ENCODE measurements around the gene KLC1.

The KLC1 gene

DNA sequence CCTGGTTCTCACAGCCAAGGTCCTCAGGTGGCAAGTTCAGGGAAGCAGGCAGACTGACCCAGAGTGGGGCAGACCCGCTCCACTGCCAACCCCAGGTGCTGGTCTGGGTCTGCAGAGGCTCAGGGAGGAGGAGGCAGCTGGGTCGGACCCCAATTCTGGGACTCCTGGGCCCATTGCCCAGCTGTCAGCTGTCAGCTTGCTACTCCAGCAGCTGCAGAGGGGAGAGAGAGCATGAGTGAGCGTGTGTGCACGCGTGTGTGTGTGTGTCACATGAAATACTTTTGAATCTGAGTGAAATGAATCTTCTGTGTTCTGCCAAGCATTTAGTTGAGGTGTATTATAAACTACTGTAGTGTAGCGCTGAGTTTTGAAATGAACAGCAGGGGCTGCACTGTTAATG lies 55.5 kb downstream of the KLC1 start:
- TF ChIP-seq TCF12 (IDR thresholded peaks at IDR 0.05; ENCODE audit: low read depth), result no peak
- no peak for TF ChIP-seq CEBPB (IDR thresholded peaks at IDR 0.05)
- TF ChIP-seq FOXM1 (IDR thresholded peaks at IDR 0.05; ENCODE audit: borderline replicate concordance, low read depth), result no peak
- TF ChIP-seq, protein P1, sequence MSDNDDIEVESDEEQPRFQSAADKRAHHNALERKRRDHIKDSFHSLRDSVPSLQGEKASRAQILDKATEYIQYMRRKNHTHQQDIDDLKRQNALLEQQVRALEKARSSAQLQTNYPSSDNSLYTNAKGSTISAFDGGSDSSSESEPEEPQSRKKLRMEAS (IDR thresholded peaks at IDR 0.05), result no peak
- no peak for TF ChIP-seq CREB1 (IDR thresholded peaks at IDR 0.05; ENCODE audit: low read depth)
- TF ChIP-seq YY1 (IDR thresholded peaks at IDR 0.05; ENCODE audit: low read depth), result no peak
- TF ChIP-seq EP300 (IDR thresholded peaks at IDR 0.05; ENCODE audit: borderline replicate concordance), result no peak
- no peak for TF ChIP-seq RAD21 (IDR thresholded peaks at IDR 0.05; ENCODE audit: low read depth)
- no peak for TF ChIP-seq TEAD4 (IDR thresholded peaks at IDR 0.05)
- TF ChIP-seq, protein P2, sequence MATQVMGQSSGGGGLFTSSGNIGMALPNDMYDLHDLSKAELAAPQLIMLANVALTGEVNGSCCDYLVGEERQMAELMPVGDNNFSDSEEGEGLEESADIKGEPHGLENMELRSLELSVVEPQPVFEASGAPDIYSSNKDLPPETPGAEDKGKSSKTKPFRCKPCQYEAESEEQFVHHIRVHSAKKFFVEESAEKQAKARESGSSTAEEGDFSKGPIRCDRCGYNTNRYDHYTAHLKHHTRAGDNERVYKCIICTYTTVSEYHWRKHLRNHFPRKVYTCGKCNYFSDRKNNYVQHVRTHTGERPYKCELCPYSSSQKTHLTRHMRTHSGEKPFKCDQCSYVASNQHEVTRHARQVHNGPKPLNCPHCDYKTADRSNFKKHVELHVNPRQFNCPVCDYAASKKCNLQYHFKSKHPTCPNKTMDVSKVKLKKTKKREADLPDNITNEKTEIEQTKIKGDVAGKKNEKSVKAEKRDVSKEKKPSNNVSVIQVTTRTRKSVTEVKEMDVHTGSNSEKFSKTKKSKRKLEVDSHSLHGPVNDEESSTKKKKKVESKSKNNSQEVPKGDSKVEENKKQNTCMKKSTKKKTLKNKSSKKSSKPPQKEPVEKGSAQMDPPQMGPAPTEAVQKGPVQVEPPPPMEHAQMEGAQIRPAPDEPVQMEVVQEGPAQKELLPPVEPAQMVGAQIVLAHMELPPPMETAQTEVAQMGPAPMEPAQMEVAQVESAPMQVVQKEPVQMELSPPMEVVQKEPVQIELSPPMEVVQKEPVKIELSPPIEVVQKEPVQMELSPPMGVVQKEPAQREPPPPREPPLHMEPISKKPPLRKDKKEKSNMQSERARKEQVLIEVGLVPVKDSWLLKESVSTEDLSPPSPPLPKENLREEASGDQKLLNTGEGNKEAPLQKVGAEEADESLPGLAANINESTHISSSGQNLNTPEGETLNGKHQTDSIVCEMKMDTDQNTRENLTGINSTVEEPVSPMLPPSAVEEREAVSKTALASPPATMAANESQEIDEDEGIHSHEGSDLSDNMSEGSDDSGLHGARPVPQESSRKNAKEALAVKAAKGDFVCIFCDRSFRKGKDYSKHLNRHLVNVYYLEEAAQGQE (IDR thresholded peaks at IDR 0.05; ENCODE audit: low read depth), result no peak
- TF ChIP-seq ZBTB7A (IDR thresholded peaks at IDR 0.05; ENCODE audit: low read depth), result no peak
- TF ChIP-seq TAF1 (IDR thresholded peaks at IDR 0.05; ENCODE audit: low read depth), result no peak
- no peak for TF ChIP-seq NFIC (IDR thresholded peaks at IDR 0.05)
- TF ChIP-seq, protein P3, sequence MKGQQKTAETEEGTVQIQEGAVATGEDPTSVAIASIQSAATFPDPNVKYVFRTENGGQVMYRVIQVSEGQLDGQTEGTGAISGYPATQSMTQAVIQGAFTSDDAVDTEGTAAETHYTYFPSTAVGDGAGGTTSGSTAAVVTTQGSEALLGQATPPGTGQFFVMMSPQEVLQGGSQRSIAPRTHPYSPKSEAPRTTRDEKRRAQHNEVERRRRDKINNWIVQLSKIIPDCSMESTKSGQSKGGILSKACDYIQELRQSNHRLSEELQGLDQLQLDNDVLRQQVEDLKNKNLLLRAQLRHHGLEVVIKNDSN (IDR thresholded peaks at IDR 0.05), result no peak
- no peak for TF ChIP-seq EGR1 (IDR thresholded peaks at IDR 0.05)

DNA sequence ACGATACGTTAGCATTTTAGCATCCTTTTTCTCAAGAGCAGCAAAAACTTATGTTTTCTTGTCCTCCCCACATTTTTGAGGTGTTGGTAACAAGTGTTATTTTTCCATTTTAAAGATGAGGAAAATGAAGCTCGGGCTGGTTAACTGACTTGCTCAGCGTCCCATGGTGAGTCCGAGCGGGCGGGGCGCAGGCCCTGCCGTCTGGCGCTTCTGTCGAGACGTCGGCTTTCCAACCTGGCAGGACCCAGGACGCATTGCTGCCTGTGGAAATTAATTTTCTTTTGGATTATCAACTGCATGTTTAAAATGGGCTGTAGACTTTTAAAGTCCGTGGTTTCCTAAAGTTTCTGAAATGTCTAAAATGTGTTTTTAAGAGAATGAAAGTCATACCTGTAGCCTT lies 55.9 kb downstream of the KLC1 start:
- TF ChIP-seq, protein P3 (IDR thresholded peaks at IDR 0.05), result no peak
- TF ChIP-seq EGR1 (IDR thresholded peaks at IDR 0.05) (no peak), CEBPB (IDR thresholded peaks at IDR 0.05) (no peak), NFIC (IDR thresholded peaks at IDR 0.05) (no peak)

DNA sequence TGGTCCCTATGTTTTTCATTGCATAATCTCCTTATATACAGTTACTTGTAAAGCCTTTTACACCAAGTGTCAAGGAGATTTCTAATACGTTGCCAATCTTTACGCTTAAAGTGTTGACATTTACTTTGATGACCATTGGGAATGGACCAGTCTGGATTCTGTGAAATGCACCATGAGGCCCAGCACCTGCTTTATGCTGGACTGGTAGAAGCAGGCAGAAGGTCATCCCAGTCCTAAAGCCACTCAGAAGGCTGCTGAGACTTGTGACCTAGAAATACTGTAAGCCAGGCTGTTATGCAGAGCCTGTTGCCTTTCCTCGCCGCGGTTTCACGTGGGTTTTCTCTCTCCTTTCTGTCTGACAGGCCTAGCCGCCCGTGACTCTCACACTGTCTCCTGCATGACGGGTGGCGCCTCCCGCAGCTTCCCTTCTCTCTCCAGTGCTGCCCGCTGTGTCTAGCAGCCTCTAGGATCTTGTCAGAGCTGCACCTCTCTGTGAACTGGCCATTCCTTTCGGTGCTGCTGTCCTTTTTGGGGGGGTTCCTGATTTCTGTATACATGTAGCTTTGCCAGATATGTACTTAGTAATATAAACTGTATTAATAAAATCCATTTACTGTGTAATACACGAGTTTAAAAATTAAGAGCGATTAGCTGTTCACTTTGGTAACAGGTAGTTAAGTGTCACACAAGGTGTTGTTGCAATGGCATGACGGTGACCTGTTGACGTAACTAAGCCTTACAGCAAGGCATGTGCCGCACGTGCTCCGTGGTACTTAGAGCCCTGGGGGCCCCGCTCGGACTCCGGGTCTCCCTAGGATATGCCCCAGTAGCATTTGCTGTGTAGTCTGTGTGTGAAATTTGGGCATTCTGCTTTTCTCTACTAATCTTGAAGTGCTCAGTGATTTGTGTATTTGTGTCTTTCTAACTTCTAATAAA lies 56.5 kb downstream of the KLC1 start:
- TF ChIP-seq FOXM1 (IDR thresholded peaks at IDR 0.05; ENCODE audit: borderline replicate concordance, low read depth), result no peak
- TF ChIP-seq CEBPB (IDR thresholded peaks at IDR 0.05), result no peak
- TF ChIP-seq TAF1 (IDR thresholded peaks at IDR 0.05; ENCODE audit: low read depth), result no peak
- no peak for TF ChIP-seq TEAD4 (IDR thresholded peaks at IDR 0.05)
- TF ChIP-seq RAD21 (IDR thresholded peaks at IDR 0.05; ENCODE audit: low read depth), result no peak
- no peak for TF ChIP-seq ZBTB7A (IDR thresholded peaks at IDR 0.05; ENCODE audit: low read depth)
- no peak for TF ChIP-seq CREB1 (IDR thresholded peaks at IDR 0.05; ENCODE audit: low read depth)
- TF ChIP-seq NFIC (IDR thresholded peaks at IDR 0.05), result no peak
- TF ChIP-seq, protein P1 (IDR thresholded peaks at IDR 0.05), result no peak
- no peak for TF ChIP-seq YY1 (IDR thresholded peaks at IDR 0.05; ENCODE audit: low read depth)
- TF ChIP-seq EGR1 (IDR thresholded peaks at IDR 0.05), result no peak
- TF ChIP-seq TCF12 (IDR thresholded peaks at IDR 0.05; ENCODE audit: low read depth), result no peak
- TF ChIP-seq, protein P3 (IDR thresholded peaks at IDR 0.05), result no peak

DNA sequence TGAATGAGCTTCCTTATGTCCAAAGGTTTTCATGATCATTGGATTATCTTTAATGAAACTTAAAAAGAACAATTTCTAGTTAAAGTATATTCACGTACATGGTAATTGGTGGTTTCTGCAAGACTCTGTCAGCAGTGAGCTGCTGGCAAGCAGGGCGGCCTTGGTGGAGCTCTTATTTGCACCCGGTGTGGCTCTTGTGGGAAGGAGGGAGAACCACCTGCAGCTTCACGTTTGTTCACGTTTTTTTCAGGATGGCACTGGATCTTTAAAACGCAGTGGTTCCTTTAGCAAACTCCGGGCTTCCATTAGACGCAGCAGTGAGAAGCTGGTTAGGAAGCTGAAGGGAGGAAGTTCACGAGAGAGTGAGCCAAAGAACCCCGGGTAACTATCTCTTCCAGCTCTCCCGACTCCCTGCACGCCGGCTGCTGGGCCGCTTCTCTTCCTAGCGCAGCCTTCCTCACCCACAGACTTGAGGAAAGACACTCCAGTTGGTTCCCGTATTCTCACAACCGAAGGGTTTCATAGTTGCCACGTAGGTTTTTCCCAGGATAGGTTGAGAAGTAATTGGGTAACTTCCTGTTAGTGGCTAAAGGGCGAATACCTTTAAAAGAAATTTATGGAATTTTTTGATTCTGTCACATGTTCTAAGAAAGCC lies 57.9 kb downstream of the KLC1 start:
- TF ChIP-seq, protein P3 (IDR thresholded peaks at IDR 0.05), result no peak
- TF ChIP-seq TEAD4 (IDR thresholded peaks at IDR 0.05) (no peak), FOXM1 (IDR thresholded peaks at IDR 0.05; ENCODE audit: borderline replicate concordance, low read depth) (no peak), TAF1 (IDR thresholded peaks at IDR 0.05; ENCODE audit: low read depth) (no peak), NFIC (IDR thresholded peaks at IDR 0.05) (no peak), YY1 (IDR thresholded peaks at IDR 0.05; ENCODE audit: low read depth) (no peak), TCF12 (IDR thresholded peaks at IDR 0.05; ENCODE audit: low read depth) (no peak)
- TF ChIP-seq, protein P2 (IDR thresholded peaks at IDR 0.05; ENCODE audit: low read depth), result no peak
